NCI-H2081 (cell line): Measurements from ENCODE around the gene GLDC.
A peak's percentile ranks its signal among the peaks of the same experiment; 100 is the strongest.
"Not testable (repeated sequence)": the region's sequence is repeated elsewhere in the genome, so short reads cannot be mapped to it uniquely, and the experiment has no call there.

Experiments used
- DNase-seq, 2 experiments: peaks; one replicate each; lab custom pipeline; 2025; lab: John Stamatoyannopoulos, UW

The GLDC gene

GRCh38 chr9:6664204-6664680 is 18.7 kb upstream of the GLDC start:
- DNase-seq, result no peak

DNA sequence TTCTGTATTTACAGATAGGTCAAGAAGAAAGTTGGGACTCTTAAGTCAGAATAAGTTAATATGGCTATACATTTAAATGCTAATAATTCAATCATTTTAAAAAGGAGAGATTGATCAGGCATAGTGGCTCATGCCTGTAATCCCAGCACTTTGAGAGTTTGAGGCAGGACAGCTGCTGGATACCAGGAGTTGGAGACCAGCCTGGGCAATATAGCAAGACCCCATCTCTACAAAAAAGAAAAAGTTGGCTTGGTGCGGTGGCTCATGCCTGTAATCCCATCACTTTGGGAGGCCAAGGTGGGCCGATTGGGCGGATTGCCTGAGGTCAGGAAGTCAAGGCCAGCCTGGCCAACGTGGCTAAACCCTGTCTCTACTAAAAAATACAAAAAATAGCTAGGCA is 15.0 kb upstream of the GLDC start:
- DNase-seq, result no peak

GRCh38 chr9:6658628-6659353 is 13.3 kb upstream of the GLDC start:
- no peak for DNase-seq

- DNase-seq, result no peak
Measured at GRCh38 chr9:6656614-6657300, 11.2 kb upstream of the GLDC start.

GRCh38 chr9:6655036-6655435 is 9.5 kb upstream of the GLDC start:
- no peak for DNase-seq

GRCh38 chr9:6646293-6646636 is 736 bp upstream of the GLDC start:
- no peak for DNase-seq

GRCh38 chr9:6645105-6645354 is 499 bp downstream of the GLDC start:
- not testable (repeated sequence) for DNase-seq

GRCh38 chr9:6644346-6645104 is 1.0 kb downstream of the GLDC start:
- no peak for DNase-seq

DNA sequence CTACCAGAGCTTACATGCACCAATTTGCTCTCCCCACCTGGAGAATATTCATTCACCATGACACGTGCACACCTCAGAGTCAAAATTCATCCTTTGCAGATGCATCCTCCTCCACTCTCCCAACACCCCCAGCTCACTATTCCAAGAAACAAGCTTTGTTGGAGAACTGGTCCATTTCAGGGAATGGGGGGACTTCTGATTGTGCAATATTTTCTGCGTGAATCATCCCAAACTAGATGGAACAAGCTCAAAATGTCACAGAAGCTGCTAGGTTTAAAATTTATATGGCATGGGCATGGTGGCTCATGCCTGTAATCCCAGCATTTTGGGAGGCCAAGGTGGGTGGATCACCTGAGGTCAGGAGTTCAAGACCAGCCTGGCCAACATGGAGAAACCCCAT is 3.6 kb downstream of the GLDC start:
- no peak for DNase-seq

GRCh38 chr9:6641561-6641960 is 4.0 kb downstream of the GLDC start:
- no peak for DNase-seq

DNA sequence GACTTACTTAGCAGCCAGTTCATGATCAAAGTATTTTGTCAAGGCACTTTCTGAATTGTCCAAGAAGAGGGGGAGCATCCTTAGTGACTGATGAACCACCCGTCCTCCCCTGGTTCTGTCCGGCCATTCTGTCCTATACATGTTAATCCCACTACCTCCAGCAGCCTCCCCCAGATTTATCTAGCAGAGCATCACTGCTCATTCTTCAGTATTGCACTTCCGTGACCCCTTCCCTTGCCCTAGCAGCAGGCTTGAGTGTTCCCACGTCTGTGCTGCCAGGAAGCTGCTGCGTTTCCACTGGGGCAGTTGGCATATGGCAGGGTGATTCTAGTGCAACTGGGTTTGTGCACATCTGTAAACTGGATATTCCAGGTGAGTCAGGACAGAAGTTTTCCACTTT is 4.5 kb downstream of the GLDC start:
- DNase-seq, result no peak

- DNase-seq, result peak in 1 of 2 experiments; percentile 33
Measured at GRCh38 chr9:6640268-6641051, 5.1 kb downstream of the GLDC start.

DNA sequence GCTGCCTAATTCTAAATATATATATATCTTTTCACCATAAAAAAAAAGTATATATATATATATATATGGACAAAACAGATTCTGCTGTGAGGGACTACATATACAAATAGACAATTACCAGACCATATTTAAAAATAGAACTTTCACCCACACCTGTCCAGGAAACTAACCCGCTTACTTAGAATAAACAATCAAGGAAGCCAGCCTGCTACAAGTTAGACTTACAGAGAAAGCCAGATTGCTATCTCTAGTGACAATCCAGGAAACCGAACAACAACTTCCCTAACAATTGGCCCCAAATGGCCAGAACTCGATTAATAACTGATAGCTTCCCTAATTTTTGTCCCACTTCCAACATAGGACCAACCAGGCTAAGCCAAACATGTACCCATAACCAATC is 5.9 kb downstream of the GLDC start:
- DNase-seq, result peak in 1 of 2 experiments; percentile 10

GRCh38 chr9:6634444-6634843 is 11.1 kb downstream of the GLDC start:
- DNase-seq, result no peak

DNA sequence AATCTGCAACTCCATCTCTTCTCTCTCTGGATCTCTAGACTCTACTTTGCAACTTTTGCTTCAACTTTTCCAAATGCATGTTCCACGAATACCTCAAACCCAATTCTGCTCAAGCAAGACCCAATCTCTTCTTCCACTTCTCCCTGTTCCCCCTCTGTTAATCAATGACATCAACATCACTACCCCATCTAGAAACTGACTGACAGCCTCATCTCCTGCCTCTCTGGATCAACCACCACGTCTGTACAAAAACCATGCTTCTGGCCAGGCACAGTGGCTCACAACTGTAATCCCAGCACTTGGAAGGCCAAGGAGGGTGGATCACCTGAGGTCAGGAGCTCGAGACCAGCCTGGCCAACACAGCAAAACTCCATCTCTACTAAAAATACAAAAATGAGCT is 12.2 kb downstream of the GLDC start:
- no peak for DNase-seq

DNA sequence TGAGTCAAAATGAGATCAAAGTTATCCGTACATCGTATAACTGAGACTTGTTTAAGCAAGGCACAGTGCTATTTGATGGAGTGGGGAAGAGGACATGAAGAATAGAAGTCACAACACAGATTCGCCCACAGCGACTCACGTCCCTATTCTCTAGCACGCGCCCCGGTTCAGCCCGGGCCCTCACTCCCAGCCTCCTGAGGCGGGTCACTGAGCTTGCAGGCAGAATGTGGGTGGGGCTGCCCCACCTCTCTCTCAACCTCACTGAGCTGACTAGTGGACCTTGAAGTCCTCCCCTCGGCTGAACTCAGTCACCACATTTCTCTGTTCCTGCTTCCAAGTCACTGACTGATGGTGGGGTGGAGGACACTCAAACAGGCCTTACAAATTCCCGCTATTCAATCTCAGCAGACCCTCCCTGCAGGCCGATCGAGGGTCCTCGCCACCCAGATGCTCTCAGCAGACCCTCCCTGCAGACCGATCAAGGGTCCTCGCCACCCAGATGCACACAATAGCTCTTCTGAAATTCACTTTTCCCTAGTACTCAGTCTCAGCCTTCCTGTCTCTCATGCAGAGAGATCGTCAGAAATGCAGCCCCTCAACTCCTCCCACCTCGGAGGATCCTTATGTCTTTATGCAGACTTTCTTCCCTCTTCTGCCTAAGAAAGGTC is 12.9 kb downstream of the GLDC start:
- no peak for DNase-seq

DNA sequence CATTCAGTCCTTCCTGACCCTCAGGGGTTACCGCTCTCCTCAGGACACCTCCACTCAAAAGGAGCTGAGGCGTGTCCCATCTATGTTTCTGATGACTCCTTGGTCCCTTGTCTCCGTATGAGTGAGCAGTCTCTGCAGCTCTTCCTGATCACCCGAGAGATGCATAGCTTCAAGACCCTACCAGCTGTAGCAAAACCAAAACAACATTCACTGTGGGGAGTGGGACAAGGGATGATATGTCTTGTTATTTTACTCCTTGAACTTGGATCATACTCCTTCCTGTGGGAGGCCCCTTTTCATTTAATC is 14.4 kb downstream of the GLDC start:
- DNase-seq, result no peak

DNA sequence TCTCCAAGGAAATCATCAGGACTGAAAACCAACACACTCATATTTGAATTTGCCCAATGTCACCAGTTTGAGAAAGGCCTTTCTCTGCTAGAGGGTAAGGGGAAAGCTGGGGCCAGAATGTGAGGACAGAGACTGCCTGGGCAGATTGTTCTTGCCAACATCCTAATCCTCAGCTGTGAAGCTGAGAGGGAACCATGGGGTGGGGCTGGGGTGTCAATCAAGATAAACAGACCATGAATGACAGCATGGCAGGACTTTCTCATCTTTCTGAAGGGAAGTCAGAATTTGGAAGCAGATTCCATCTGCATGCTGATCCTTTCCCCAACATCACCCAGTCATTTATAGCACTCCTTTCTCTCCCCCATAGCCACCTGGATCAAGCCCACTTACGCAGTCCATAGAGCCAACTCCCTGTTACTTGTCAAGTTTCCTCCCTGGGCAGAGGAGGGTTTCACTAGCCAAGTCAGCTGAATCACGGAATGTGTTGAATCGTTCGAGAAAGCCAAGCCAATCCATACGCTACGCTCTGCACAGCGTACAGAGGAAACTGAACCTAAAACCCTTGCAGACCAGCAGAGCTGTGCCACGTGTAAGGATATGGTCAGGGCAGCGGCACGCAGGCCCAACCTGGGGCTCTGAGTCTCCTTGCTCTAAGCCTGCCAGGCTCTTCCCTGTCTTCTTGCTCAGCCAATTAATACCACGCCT is 14.9 kb downstream of the GLDC start:
- DNase-seq, result no peak

DNA sequence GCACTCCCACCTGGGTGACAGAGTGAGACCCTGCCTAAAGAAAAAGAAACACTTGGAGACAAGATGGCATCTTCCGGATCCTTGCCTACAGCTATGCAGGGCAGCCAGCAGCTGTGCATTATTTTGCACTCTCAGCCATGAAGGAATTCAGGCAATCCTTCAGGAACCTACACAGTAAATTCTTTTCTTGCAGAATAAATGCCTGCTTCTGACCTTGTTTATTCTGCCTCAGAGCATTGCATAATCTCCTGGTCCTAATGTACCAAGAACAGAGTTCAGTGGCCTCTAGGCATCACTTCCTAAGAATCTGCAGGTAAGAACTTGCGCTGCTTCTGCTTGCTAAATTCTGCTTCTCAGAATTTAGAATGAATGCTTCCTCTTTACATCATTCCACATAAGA is 16.8 kb downstream of the GLDC start:
- DNase-seq, result no peak

GRCh38 chr9:6625363-6625762 is 20.2 kb downstream of the GLDC start:
- no peak for DNase-seq

- DNase-seq, result not testable (repeated sequence)
Measured at GRCh38 chr9:6622784-6623183, 22.7 kb downstream of the GLDC start.

DNA sequence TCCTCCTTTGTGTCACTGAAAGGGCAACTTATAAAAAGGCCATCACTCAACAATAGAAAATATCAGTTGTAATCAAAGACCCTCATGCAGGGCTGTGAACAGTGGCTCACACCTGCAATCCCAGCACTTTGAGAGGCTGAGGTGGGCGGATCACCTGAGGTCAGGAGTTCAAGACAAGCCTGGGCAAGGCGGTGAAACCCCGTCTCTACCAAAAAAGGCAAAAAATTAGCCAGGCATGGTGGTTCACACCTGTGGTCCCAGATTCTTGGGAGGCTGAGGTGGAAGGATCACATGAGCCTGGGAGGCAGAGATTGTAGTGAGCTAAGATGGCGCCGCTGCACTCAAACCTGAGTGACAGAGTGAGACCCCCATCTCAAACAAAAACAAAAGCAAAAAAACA is 24.7 kb downstream of the GLDC start:
- no peak for DNase-seq
